Superior temporal gyrus (tissue), 1 donor: ENCODE measurements around the gene TAOK2.
A peak's percentile ranks its signal among the peaks of the same experiment; 100 is the strongest.
"Not testable (repeated sequence)": the region's sequence is repeated elsewhere in the genome, so short reads cannot be mapped to it uniquely, and the experiment has no call there.

Experiments used
- DNase-seq: peaks from one replicate; pipeline ENCODE4 v3.0.0-alpha.2; 2016; ENCODE audit errors: extremely low spot score

The TAOK2 gene

GRCh38 chr16:30023586-30023985 lies 49.9 kb downstream of the TAOK2 start:
- DNase-seq, result no peak

GRCh38 chr16:30024451-30024850 lies 50.8 kb downstream of the TAOK2 start:
- no peak for DNase-seq

GRCh38 chr16:30025156-30025555 lies 51.5 kb downstream of the TAOK2 start:
- DNase-seq, result no peak

GRCh38 chr16:30025574-30025973 lies 51.9 kb downstream of the TAOK2 start:
- DNase-seq, result no peak

DNA sequence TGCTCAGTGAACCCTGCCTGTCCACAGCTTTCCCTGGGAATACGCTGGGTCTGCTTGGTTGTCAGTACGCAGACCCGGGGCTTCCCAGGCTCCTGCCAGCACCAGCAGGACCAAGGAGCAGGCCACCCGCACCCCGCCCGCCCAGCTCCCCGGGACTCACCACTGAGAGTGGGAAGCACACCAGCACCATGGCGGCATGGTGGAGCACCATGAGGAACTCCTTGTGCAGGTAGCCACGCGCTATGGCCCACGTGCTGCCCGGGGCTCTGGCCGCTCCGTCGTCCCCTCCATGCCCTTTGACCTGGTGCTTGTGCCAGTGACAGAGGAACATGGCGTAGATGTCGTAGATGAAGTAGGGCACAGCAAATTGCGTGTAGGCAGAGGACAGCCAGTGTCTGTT lies 52.8 kb downstream of the TAOK2 start:
- no peak for DNase-seq

GRCh38 chr16:30027588-30028437 lies 54.1 kb downstream of the TAOK2 start:
- no peak for DNase-seq

- DNase-seq, result no peak
Observed at GRCh38 chr16:30028438-30029076, 54.9 kb downstream of the TAOK2 start.

- DNase-seq, result no peak
Observed at GRCh38 chr16:30030011-30030685, 56.5 kb downstream of the TAOK2 start.

- no peak for DNase-seq
Observed at GRCh38 chr16:30030841-30031413, 57.3 kb downstream of the TAOK2 start, which contains the start of gene TLCD3B. Gene TLCD3B (minus strand): TSS chr16:30031271. CDS start chr16:30030527, 744 bp downstream.

GRCh38 chr16:30031477-30031918 lies 57.8 kb downstream of the TAOK2 start:
- no peak for DNase-seq

- DNase-seq, result peak; percentile 82
Observed at GRCh38 chr16:30032083-30032819, 58.6 kb downstream of the TAOK2 start.

- DNase-seq, result no peak
Observed at GRCh38 chr16:30033270-30033669, 59.6 kb downstream of the TAOK2 start.

GRCh38 chr16:30040221-30040620 lies 66.6 kb downstream of the TAOK2 start:
- no peak for DNase-seq

DNA sequence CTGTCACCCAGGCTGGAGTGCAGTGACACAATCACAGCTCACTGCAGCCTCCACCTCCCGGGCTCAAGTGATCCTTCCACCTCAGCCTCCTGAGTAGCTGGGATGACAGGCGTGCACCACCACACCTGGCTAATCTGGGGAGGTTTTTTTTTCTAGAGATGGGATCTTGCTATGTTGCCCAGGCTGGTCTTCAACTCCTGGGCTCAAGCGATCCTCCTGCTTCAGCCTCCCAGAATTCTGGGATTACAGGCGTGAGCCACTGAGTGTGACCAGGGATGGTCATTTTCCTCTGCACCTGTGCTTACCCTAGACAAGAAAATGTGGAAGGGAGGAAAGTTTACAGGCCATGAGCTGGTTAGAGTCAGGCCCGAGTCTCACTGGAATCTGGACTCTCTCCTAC lies 67.0 kb downstream of the TAOK2 start:
- not testable (repeated sequence) for DNase-seq

GRCh38 chr16:30041841-30042240 lies 68.2 kb downstream of the TAOK2 start:
- peak; percentile 58 for DNase-seq
